ENCODE measurements around the gene ARMC9. TPM values are rescaled to one million over a fixed set of nuclear protein-coding genes. Genes with fewer than 3 reads are reported as not detected.

The ARMC9 gene
- total RNA-seq, 2 donors from 2014 or later: 1.6 to 2.0 TPM

- Mint-ChIP-seq H3K36me3 (ENCODE audit: low read depth) (no peaks in the 10 kb centered on the region), H3K4me3 (no peak overlapping the region), H3K27ac (no peak overlapping the region), H3K27me3 (no peaks in the 10 kb centered on the region), H3K4me1 (no peaks in the 10 kb centered on the region), H3K9me3 (no peaks in the 10 kb centered on the region)
- no peak for ATAC-seq (replicated peaks)
These were observed 9.3 kb downstream of the ARMC9 start for GRCh38 chr2:231207734-231208133.

GRCh38 chr2:231210782-231211181, 12.4 kb downstream of the ARMC9 start:
- H3K27ac Mint-ChIP-seq: no peak overlapping the region
- H3K27me3 Mint-ChIP-seq: no peaks in the 10 kb centered on the region
- no peak for ATAC-seq (replicated peaks)
- H3K4me1 Mint-ChIP-seq: no peaks in the 10 kb centered on the region
- H3K36me3 Mint-ChIP-seq (ENCODE audit: low read depth): no peaks in the 10 kb centered on the region
- no peak overlapping the region for H3K4me3 Mint-ChIP-seq
- no peaks in the 10 kb centered on the region for H3K9me3 Mint-ChIP-seq

- H3K4me1 Mint-ChIP-seq: no peaks in the 10 kb centered on the region
- no peak overlapping the region for H3K4me3 Mint-ChIP-seq
- H3K9me3 Mint-ChIP-seq: no peaks in the 10 kb centered on the region
- no peaks in the 10 kb centered on the region for H3K27me3 Mint-ChIP-seq
- no peaks in the 10 kb centered on the region for H3K36me3 Mint-ChIP-seq (ENCODE audit: low read depth)
- ATAC-seq (replicated peaks): no peak
- H3K27ac Mint-ChIP-seq: no peak overlapping the region
These were observed 13.1 kb downstream of the ARMC9 start for GRCh38 chr2:231211486-231211885.

GRCh38 chr2:231212329-231212845, 14.0 kb downstream of the ARMC9 start:
- no peak for ATAC-seq (replicated peaks)
- H3K36me3 Mint-ChIP-seq (ENCODE audit: low read depth): no peaks in the 10 kb centered on the region
- H3K4me1 Mint-ChIP-seq: no peaks in the 10 kb centered on the region
- H3K27ac Mint-ChIP-seq: no peak overlapping the region
- H3K27me3 Mint-ChIP-seq: no peaks in the 10 kb centered on the region
- H3K9me3 Mint-ChIP-seq: no peaks in the 10 kb centered on the region
- H3K4me3 Mint-ChIP-seq: no peak overlapping the region

GRCh38 chr2:231213931-231214642, 15.7 kb downstream of the ARMC9 start:
- Mint-ChIP-seq H3K9me3 (no peaks in the 10 kb centered on the region), H3K4me1 (no peaks in the 10 kb centered on the region), H3K36me3 (ENCODE audit: low read depth) (no peaks in the 10 kb centered on the region), H3K4me3 (no peak overlapping the region), H3K27ac (no peak overlapping the region), H3K27me3 (no peaks in the 10 kb centered on the region)
- ATAC-seq (replicated peaks): no peak

GRCh38 chr2:231218366-231218765, 19.9 kb downstream of the ARMC9 start:
- Mint-ChIP-seq H3K27ac (no peak overlapping the region), H3K4me1 (no peaks in the 10 kb centered on the region), H3K27me3 (no peaks in the 10 kb centered on the region), H3K36me3 (ENCODE audit: low read depth) (no peaks in the 10 kb centered on the region), H3K9me3 (no peaks in the 10 kb centered on the region), H3K4me3 (no peak overlapping the region)
- ATAC-seq (replicated peaks): no peak

- H3K9me3 Mint-ChIP-seq: no peaks in the 10 kb centered on the region
- H3K36me3 Mint-ChIP-seq (ENCODE audit: low read depth): no peaks in the 10 kb centered on the region
- H3K27me3 Mint-ChIP-seq: no peaks in the 10 kb centered on the region
- no peak overlapping the region for H3K4me3 Mint-ChIP-seq
- H3K4me1 Mint-ChIP-seq: no peaks in the 10 kb centered on the region
- no peak for ATAC-seq (replicated peaks)
- no peak overlapping the region for H3K27ac Mint-ChIP-seq
These were observed 20.9 kb downstream of the ARMC9 start for GRCh38 chr2:231219289-231219688.

- Mint-ChIP-seq H3K27me3 (no peaks in the 10 kb centered on the region), H3K27ac (no peak overlapping the region), H3K4me1 (no peaks in the 10 kb centered on the region), H3K36me3 (ENCODE audit: low read depth) (no peaks in the 10 kb centered on the region), H3K9me3 (no peaks in the 10 kb centered on the region), H3K4me3 (no peak overlapping the region)
- no peak for ATAC-seq (replicated peaks)
These were observed 23.3 kb downstream of the ARMC9 start for GRCh38 chr2:231221761-231222160.

- Mint-ChIP-seq H3K4me3 (no peak overlapping the region), H3K9me3 (no peaks in the 10 kb centered on the region), H3K27ac (no peak overlapping the region), H3K27me3 (no peaks in the 10 kb centered on the region), H3K4me1 (no peaks in the 10 kb centered on the region), H3K36me3 (ENCODE audit: low read depth) (no peaks in the 10 kb centered on the region)
- ATAC-seq (replicated peaks): no peak
These were observed 24.0 kb downstream of the ARMC9 start for GRCh38 chr2:231222318-231223000.

GRCh38 chr2:231223001-231223375, 24.6 kb downstream of the ARMC9 start:
- Mint-ChIP-seq H3K27me3 (no peaks in the 10 kb centered on the region), H3K27ac (no peak overlapping the region), H3K9me3 (no peaks in the 10 kb centered on the region), H3K36me3 (ENCODE audit: low read depth) (no peaks in the 10 kb centered on the region), H3K4me1 (no peaks in the 10 kb centered on the region), H3K4me3 (no peak overlapping the region)
- no peak for ATAC-seq (replicated peaks)

- H3K4me3 Mint-ChIP-seq: no peak overlapping the region
- H3K9me3 Mint-ChIP-seq: no peaks in the 10 kb centered on the region
- ATAC-seq (replicated peaks): no peak
- no peak overlapping the region for H3K27ac Mint-ChIP-seq
- no peaks in the 10 kb centered on the region for H3K27me3 Mint-ChIP-seq
- no peaks in the 10 kb centered on the region for H3K36me3 Mint-ChIP-seq (ENCODE audit: low read depth)
- no peaks in the 10 kb centered on the region for H3K4me1 Mint-ChIP-seq
These were observed 25.1 kb downstream of the ARMC9 start for GRCh38 chr2:231223458-231223976.

GRCh38 chr2:231227310-231228162, 29.1 kb downstream of the ARMC9 start:
- Mint-ChIP-seq H3K9me3 (no peaks in the 10 kb centered on the region), H3K4me3 (no peak overlapping the region), H3K4me1 (no peaks in the 10 kb centered on the region), H3K27ac (no peak overlapping the region), H3K27me3 (no peaks in the 10 kb centered on the region), H3K36me3 (ENCODE audit: low read depth) (no peaks in the 10 kb centered on the region)
- peak; percentile 90 for ATAC-seq (replicated peaks)

- no peaks in the 10 kb centered on the region for H3K4me1 Mint-ChIP-seq
- no peaks in the 10 kb centered on the region for H3K9me3 Mint-ChIP-seq
- H3K36me3 Mint-ChIP-seq (ENCODE audit: low read depth): no peaks in the 10 kb centered on the region
- no peaks in the 10 kb centered on the region for H3K27me3 Mint-ChIP-seq
- H3K27ac Mint-ChIP-seq: no peak overlapping the region
- no peak overlapping the region for H3K4me3 Mint-ChIP-seq
- no peak for ATAC-seq (replicated peaks)
These were observed 29.8 kb downstream of the ARMC9 start for GRCh38 chr2:231228223-231228622.

GRCh38 chr2:231228974-231229529, 30.6 kb downstream of the ARMC9 start:
- Mint-ChIP-seq H3K27me3 (no peaks in the 10 kb centered on the region), H3K36me3 (ENCODE audit: low read depth) (no peaks in the 10 kb centered on the region), H3K9me3 (no peaks in the 10 kb centered on the region), H3K27ac (no peak overlapping the region), H3K4me3 (no peak overlapping the region), H3K4me1 (no peaks in the 10 kb centered on the region)
- no peak for ATAC-seq (replicated peaks)
